ENCODE measurements around the gene IL10RB. TPM values are rescaled to one million over a fixed set of nuclear protein-coding genes. Genes with fewer than 3 reads are reported as not detected.

Gene IL10RB
- total RNA-seq, 1 donor from 2014 or later, result 47.1 TPM

- intact Hi-C loops (cut with DNase I), result no loop called here
- H3K9me3 ChIP-seq, result no peaks in the 10 kb centered on the region
- H3K36me3 ChIP-seq, result no peaks in the 10 kb centered on the region
- DNase-seq (no peak), ATAC-seq (no peak)
- peaks cover 21% of the 10 kb centered on the region for H3K4me1 ChIP-seq
- no peak overlapping the region for H3K27ac ChIP-seq
- TF ChIP-seq, protein P1, sequence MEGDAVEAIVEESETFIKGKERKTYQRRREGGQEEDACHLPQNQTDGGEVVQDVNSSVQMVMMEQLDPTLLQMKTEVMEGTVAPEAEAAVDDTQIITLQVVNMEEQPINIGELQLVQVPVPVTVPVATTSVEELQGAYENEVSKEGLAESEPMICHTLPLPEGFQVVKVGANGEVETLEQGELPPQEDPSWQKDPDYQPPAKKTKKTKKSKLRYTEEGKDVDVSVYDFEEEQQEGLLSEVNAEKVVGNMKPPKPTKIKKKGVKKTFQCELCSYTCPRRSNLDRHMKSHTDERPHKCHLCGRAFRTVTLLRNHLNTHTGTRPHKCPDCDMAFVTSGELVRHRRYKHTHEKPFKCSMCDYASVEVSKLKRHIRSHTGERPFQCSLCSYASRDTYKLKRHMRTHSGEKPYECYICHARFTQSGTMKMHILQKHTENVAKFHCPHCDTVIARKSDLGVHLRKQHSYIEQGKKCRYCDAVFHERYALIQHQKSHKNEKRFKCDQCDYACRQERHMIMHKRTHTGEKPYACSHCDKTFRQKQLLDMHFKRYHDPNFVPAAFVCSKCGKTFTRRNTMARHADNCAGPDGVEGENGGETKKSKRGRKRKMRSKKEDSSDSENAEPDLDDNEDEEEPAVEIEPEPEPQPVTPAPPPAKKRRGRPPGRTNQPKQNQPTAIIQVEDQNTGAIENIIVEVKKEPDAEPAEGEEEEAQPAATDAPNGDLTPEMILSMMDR (IDR thresholded peaks at IDR 0.05), result no peak
- H3K27me3 ChIP-seq, result no peaks in the 10 kb centered on the region
- no peak overlapping the region for H3K4me3 ChIP-seq
These were observed 31.3 kb upstream of the IL10RB start for GRCh38 chr21:33234635-33235520.

GRCh38 chr21:33236013-33236686, 30.0 kb upstream of the IL10RB start:
- H3K4me3 ChIP-seq, result no peak overlapping the region
- DNase-seq (no peak), ATAC-seq (no peak)
- intact Hi-C loops (cut with DNase I), result no loop called here
- no peaks in the 10 kb centered on the region for H3K27me3 ChIP-seq
- no peak overlapping the region for H3K27ac ChIP-seq
- TF ChIP-seq, protein P1 (IDR thresholded peaks at IDR 0.05), result no peak
- peaks cover 21% of the 10 kb centered on the region for H3K4me1 ChIP-seq
- no peaks in the 10 kb centered on the region for H3K9me3 ChIP-seq
- no peaks in the 10 kb centered on the region for H3K36me3 ChIP-seq

GRCh38 chr21:33236766-33237165, 29.4 kb upstream of the IL10RB start:
- H3K4me3 ChIP-seq, result no peak overlapping the region
- H3K27me3 ChIP-seq, result no peaks in the 10 kb centered on the region
- no peak for DNase-seq
- no peak overlapping the region for H3K27ac ChIP-seq
- ATAC-seq, result no peak
- H3K4me1 ChIP-seq, result peaks cover 17% of the 10 kb centered on the region
- TF ChIP-seq, protein P1 (IDR thresholded peaks at IDR 0.05), result no peak
- H3K9me3 ChIP-seq, result no peaks in the 10 kb centered on the region
- intact Hi-C loops (cut with DNase I), result no loop called here
- H3K36me3 ChIP-seq, result no peaks in the 10 kb centered on the region

DNA sequence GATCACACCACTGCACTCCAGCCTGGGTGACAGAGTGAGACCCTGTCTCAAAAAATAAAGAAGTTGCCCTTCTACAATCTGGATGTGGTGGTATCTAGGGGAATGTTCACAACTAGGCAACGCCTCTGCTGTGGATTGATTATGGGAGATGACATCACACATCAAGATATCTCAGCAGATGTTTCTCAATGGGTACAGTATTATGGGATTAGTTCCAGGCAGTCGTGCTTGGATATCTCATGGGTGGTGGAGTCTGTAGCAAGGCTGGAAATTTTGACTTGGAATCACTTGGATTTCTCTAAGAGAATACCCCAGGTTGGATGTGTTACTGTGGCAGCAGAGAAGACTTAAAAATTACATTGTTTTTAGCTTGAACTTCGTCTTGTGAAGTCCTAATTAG, 28.7 kb upstream of the IL10RB start:
- TF ChIP-seq, protein P1 (IDR thresholded peaks at IDR 0.05), result no peak
- no peak for DNase-seq
- intact Hi-C loops (cut with DNase I), result no loop called here
- Histone ChIP-seq H3K27ac (no peak overlapping the region), H3K4me1 (peaks cover 10% of the 10 kb centered on the region), H3K36me3 (no peaks in the 10 kb centered on the region), H3K27me3 (no peaks in the 10 kb centered on the region), H3K4me3 (no peak overlapping the region), H3K9me3 (no peaks in the 10 kb centered on the region)
- ATAC-seq, result no peak

DNA sequence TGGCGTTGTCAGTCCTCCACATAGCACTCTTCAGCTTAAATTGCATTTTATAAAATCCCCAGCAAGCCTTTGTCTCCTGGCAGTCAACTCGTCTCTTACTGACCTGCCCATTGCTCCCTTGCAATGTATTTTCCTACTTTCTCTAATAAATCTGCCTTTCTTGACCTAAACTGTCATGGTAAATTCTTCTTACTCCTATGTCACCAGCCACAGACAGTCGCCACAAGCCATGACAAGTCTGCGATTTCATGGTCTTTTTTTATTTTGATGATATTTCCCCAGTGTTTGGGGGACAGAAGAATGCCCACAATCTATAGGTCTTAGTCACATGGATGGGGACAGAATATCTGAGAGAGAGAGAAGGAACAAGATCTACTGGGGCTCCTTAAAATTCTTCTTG, 28.0 kb upstream of the IL10RB start:
- intact Hi-C loops (cut with DNase I), result no loop called here
- TF ChIP-seq, protein P1 (IDR thresholded peaks at IDR 0.05), result no peak

More for the DNA sequence above, 28.0 kb upstream of the IL10RB start:
- H3K9me3 ChIP-seq, result no peaks in the 10 kb centered on the region
- no peaks in the 10 kb centered on the region for H3K27me3 ChIP-seq
- H3K27ac ChIP-seq, result no peak overlapping the region
- DNase-seq (no peak), ATAC-seq (no peak)
- peaks cover 4% of the 10 kb centered on the region for H3K4me1 ChIP-seq
- H3K36me3 ChIP-seq, result no peaks in the 10 kb centered on the region
- no peak overlapping the region for H3K4me3 ChIP-seq

Measured in upper lobe of right lung (tissue), 1 donor.